NCI-H187 treated with DMSO at 0.1 percent for 48 hours (cell line): Measurements from ENCODE around the gene RBKS.
"Not testable (repeated sequence)": the region's sequence is repeated elsewhere in the genome, so short reads cannot be mapped to it uniquely, and the experiment has no call there.

Experiments
- DNase-seq: peaks from one replicate; lab custom pipeline; 2025; lab: John Stamatoyannopoulos, UW

Gene RBKS

DNA sequence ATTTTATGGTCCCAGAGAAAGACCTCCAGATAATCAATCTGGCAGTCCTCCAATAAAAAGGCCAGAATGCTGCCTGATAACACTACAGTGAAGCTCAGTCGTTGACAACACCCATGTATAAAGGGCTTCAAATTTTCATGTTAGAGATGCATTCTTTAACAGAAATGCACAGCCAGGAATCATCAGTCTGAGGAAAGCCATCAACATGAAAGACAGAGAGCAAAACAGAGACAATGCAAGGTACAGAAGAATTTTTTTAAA, 14.1 kb upstream of the RBKS start:
- DNase-seq = no peak

GRCh38 chr2:27903649-27904404, 13.6 kb upstream of the RBKS start:
- no peak for DNase-seq

DNA sequence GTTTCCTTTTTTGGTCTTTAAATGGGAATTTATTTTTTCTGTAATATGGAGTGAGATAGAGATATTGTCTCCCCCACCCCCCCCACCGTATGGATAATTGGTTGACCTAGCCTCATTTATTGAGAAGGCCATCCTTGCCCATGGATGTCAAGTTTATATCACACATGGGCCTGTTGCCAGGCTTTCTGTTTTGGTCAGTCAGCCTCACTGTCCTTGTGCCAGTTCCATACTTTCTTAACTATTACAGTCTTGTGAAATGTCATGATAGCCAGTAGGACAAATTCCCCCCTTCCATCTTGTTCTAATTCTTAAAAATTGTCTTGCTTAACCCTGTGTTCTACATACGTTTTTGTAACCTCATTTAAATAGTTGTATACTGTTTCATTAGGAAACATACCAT, 12.8 kb upstream of the RBKS start:
- no peak for DNase-seq

DNA sequence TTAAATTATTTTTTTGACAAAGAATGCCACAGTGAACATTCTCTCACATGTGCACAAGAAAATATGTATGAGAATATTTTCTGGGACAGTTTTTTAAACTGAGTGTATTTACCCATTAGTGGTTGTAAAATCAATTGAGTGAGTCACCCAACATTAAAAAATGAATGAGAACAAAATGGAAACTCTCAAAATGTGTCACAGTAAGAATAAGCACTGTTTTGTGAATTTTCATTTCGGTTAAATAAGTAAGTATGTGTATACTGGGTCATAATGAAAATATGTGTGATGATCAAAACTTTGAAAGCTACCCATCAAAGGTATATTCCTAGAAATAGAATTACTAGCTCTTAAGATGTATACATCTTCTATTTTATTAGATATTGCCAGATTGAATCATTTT, 11.9 kb upstream of the RBKS start:
- DNase-seq = no peak

- no peak for DNase-seq
Measured at GRCh38 chr2:27901234-27901633, 11.0 kb upstream of the RBKS start.

GRCh38 chr2:27897717-27898116, 7.5 kb upstream of the RBKS start:
- DNase-seq = no peak

DNA sequence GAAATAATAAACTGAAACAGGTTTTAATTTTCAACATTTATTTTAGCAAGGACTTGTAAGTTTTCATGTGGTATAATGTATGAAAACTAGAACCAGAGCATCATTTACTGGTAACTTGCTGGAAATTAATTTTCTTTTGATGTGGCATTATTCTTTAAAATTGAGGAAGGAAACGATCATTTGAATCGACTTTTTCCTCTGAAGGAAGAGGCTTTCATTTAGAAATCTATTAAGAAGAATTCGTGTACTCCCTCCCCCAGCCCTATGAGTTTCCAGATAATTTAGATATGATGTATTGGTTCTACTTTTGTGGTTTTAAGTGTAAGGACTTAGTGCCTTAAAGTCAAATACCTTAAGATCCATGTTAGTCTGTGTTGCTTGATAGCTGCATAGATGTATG, 2.8 kb upstream of the RBKS start:
- DNase-seq = no peak

GRCh38 chr2:27891673-27892105, 1.5 kb upstream of the RBKS start:
- DNase-seq = no peak

DNA sequence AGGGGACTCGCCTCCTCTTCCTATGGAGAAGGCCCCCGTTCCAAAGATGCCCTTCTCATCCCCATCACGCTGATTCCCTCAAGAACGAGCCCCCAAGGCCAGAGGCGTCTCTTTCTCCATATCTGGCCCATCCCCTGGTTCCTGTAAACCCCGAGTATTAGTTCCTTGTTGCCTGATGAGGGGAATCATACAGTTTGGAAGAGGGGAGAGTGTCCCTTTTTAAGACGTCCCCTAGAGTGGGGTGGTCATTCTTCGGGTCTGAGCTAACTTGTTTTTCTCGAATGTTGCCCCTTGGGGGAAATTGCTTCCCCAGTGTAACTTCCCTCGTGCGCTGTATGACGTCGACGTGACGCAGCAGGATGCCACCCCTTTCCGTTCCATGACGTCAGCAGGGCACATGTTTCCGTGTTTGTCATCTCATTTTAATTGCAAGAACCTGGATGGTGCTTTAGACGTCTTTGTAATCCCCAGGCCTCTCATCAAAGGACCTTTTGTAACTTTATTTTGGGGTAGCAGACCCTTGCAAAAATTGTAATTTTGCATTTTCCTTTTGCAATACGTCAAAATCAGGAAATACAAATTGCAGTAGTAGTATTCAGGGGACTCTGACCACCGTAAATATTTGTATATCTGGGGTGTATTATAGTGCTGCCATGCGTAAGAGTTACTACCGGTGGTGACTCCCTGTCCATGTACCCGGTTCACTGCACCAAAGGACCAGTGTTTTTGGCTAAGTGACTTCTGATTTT, 911 bp upstream of the RBKS start:
- DNase-seq = no peak

- no peak for DNase-seq
Measured at GRCh38 chr2:27889774-27890145, 427 bp downstream of the RBKS start.

GRCh38 chr2:27888790-27889189, 1.4 kb downstream of the RBKS start:
- DNase-seq = no peak

DNA sequence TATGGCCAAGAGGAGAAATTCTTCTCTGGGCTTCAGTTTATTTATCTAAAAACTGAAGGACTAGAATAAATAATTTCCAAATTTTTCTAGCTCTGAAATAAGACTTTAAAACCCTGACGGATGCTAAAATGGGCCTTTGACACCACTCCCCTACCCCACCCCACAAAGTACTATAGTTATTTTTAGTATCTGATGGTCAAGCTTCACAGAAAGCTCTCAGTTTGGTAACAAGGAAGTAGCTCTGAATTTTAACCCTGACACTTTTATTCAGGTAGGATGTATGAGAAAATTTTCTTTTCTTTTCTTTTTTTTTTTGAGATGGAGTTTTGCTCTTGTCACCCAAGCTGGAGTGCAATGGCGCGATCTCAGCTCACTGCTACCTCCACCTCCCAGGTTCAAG, 2.4 kb downstream of the RBKS start:
- DNase-seq = no peak

DNA sequence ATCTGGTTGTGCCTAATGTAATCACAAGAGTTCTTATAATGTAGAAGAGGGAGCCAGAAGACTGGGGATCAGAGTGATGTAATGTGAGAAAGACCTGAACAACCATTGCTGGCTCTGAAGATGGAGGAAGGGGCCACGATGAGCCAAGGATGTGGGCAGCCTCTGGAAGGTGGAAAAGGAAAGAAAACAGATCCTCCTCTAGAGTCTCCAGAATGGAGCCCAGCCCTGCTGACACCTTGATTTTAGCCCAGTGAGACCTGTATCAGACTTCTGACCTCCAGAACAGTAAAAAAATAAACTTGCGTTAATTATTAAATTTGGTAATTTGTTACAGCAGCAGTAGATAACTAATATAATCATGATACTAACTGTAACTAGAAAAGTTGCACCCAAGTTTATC, 3.1 kb downstream of the RBKS start:
- no peak for DNase-seq

DNA sequence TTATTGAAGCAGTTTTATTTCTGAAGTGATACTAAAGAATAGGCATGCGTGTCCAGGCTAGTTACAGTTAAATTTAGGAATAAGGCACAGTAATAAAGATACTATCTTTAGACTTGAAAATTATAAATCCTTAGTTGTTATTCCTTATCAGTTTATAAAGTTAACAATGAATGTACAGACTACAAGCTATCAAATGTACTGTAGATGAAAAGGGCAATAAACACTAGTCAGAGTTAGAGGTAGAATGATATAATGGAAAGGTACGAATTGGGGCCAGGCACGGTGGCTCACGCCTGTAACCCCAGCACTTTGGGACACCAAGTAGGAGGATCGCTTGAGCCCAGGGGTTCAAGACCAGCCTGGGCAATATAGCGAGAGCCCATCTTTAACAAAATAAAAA, 3.9 kb downstream of the RBKS start:
- no peak for DNase-seq

GRCh38 chr2:27885661-27886060, 4.5 kb downstream of the RBKS start:
- no peak for DNase-seq

GRCh38 chr2:27885234-27885633, 5.0 kb downstream of the RBKS start:
- DNase-seq = no peak

- no peak for DNase-seq
Measured at GRCh38 chr2:27884601-27885000, 5.6 kb downstream of the RBKS start.

- DNase-seq = not testable (repeated sequence)
Measured at GRCh38 chr2:27882584-27882922, 7.6 kb downstream of the RBKS start.

DNA sequence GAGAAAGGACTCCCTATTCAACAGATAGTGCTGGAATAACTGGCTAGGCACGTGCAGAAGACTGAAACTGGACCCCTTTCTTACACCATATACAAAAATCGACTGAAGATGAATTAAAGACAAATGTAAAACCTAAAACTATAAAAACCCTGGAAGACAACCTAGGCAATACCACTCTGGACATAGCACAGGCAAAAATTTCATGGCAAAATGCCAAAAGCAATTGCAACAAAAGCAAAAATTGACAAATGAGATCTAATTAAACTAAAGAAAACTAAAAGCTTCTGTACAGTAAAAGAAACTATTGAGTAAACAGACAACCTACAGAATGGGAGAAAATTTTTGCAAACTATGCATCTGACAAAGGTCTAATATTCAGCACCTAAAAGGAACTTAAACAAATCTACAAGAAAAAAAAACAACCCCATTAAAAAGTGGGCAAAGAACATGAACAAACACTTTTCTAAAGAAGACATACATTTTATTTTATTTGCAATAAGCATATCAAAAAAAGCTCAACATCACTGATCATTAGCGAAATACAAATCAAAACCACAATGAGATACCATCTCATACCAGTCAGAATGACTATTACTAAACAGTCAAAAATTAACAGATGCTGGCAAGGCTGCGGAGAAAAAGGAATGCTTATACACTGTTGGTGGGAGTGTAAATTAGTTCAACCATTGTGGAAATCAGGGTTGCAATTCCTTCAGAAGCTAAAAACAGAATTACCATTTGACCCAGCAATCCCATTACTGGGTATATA, 8.2 kb downstream of the RBKS start:
- not testable (repeated sequence) for DNase-seq

GRCh38 chr2:27878825-27879224, 11.4 kb downstream of the RBKS start:
- no peak for DNase-seq

GRCh38 chr2:27875089-27875881, 14.9 kb downstream of the RBKS start:
- no peak for DNase-seq

DNA sequence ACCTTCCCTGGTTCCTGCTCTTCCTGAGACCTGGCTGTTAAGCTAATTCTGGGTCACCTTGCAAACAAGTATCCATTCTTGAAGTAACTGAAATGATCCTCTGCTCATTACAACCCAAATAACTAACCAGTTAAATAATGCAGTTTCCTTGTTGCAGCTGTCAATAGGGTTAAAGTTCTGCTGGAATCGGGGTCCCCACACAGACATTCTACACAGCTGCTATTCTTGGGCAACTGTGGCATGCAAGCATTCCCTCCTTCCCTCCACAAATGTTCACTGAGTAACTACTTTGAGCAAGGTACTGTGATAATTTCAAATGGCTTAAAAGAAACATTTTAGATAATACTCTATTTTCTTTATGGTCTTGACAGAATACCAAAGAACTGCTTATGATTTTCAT, 17.1 kb downstream of the RBKS start:
- no peak for DNase-seq

GRCh38 chr2:27871802-27872201, 18.4 kb downstream of the RBKS start:
- DNase-seq = no peak
